Activated T-helper 17 cell treated with anti-CD3 and anti-CD28 coated beads, Interleukin-2, amount 50 U/mL, for 72 hours (primary cell): ENCODE data around the gene TMLHE. TPM values are rescaled to one million over a fixed set of nuclear protein-coding genes. Genes with fewer than 3 reads are reported as not detected.
"Not testable (repeated sequence)": the region's sequence is repeated elsewhere in the genome, so short reads cannot be mapped to it uniquely, and the experiment has no call there.

ENCODE experiments used
- ATAC-seq: fragments of 150-1000 bp; cut with Tn5 transposase; replicated peaks from 2 replicates; pipeline ENCODE4 v1.10.0; 2021; ENCODE audit warnings: mild to moderate bottlenecking, moderate library complexity
- H3K27ac Mint-ChIP-seq: one replicate; pipeline ENCODE4 v1.8.0; 2022; ENCODE audit warnings: mixed read lengths
- H3K27me3 Mint-ChIP-seq: one replicate; pipeline ENCODE4 v1.8.0; 2022; ENCODE audit warnings: mixed read lengths
- H3K36me3 Mint-ChIP-seq: one replicate; pipeline ENCODE4 v1.8.0; 2022; ENCODE audit warnings: low read depth, mild to moderate bottlenecking, mixed read lengths
- H3K4me1 Mint-ChIP-seq: one replicate; pipeline ENCODE4 v1.8.0; 2022; ENCODE audit warnings: mixed read lengths
- H3K4me3 Mint-ChIP-seq: one replicate; pipeline ENCODE4 v1.8.0; 2022; ENCODE audit warnings: mild to moderate bottlenecking, mixed read lengths
- H3K9me3 Mint-ChIP-seq: one replicate; pipeline ENCODE4 v1.8.0; 2022; ENCODE audit warnings: mixed read lengths
- total RNA-seq, 2 donors: library from RNA; stranded (reverse); gene quantifications; one replicate each; pipeline ENCODE4 v1.2.3, GENCODE V29; 2022

TMLHE gene
- 10 to 100 TPM; 11.2 to 16.7 TPM for total RNA-seq

DNA sequence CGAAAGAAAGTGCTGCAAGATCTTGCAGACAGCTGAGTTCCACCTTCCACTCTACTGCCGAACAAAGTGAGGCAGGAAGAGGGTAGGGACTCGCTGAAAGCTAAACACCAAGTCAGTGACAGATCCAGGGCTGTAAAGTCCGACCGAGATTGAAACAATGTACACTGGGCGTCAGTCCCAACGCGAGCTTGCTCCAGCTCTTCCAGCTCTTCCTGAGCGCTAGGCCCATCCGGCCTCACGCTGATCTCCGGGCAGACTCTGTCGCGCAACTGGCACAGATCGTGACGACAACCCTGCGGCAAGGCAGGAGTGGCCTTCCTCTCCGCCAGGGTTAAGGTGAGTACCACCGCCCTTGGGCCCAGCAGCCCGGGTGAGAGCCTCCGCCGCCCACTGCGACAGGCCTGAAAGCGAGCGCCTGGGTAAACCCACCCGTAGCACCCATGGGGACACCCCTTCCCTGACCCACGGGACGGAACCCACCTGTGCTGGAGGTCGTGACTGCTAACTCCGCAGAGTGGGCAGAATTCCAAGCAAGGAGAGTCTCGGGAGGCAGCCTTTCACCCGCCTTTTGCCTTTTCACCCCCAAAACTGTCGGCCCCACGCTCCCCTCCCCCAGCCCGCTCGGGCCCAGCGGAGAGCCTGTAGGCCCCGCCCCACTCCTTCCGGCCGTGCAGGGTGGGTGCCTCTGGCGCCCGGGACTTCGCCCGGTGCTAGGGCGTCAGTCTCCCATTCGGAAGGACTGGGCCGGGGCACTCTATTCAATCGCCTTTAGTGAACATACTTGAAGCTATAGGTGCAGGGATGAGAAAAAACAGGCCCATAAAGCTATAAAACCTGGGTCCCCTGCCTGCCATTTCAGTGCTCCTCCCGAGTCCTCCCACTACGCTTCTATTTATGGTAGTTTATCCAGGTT, at the start of gene TMLHE, which contains the start of gene SPRY3:
Gene TMLHE (minus strand): TSS at position 641 of the 913 bp plus-strand sequence. CDS start 67,676 bp downstream, outside the sequence.
Gene SPRY3 (plus strand): TSS at position 275 of the 913 bp plus-strand sequence.
- H3K27ac Mint-ChIP-seq, result peak within 1 kb of the TSS; percentile 93
- peak within 1 kb of the TSS; percentile 92 for H3K4me3 Mint-ChIP-seq
- peak; percentile 98 for ATAC-seq
- H3K4me1 Mint-ChIP-seq, result no peaks in the 10 kb centered on the region
- H3K27me3 Mint-ChIP-seq, result no peaks in the 10 kb centered on the region
- H3K9me3 Mint-ChIP-seq, result no peaks in the 10 kb centered on the region
- peaks cover 7% of the 10 kb centered on the region for H3K36me3 Mint-ChIP-seq

DNA sequence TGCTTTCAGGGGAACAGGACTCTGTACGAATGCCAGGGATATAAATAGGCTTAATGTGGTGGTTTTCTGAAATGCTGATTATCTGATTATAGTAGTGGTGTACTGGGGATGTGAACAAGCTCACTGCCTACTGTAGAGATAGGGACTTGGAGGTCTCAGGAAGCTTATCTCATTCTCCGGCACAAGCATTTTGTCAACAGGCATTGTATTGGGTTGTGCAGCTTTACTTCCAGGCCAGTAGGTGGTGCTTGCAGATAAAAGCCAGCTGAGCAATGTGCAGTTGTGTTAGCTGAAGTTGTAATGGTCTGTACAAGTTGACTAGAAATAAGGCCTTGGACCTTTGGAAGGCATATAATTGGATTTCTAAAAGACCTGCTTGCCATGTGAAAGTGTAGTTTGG, 49.5 kb upstream of the TMLHE start:
- Mint-ChIP-seq H3K27me3 (no peaks in the 10 kb centered on the region), H3K36me3 (no peaks in the 10 kb centered on the region), H3K27ac (no peak overlapping the region), H3K9me3 (no peaks in the 10 kb centered on the region), H3K4me3 (no peak overlapping the region), H3K4me1 (no peaks in the 10 kb centered on the region)
- no peak for ATAC-seq

GRCh38 chrX:155645180-155645579, 32.4 kb upstream of the TMLHE start:
- Mint-ChIP-seq H3K4me3 (no peak overlapping the region), H3K9me3 (no peaks in the 10 kb centered on the region), H3K4me1 (no peaks in the 10 kb centered on the region), H3K27ac (no peak overlapping the region), H3K27me3 (peaks cover 4% of the 10 kb centered on the region), H3K36me3 (no peaks in the 10 kb centered on the region)
- no peak for ATAC-seq

GRCh38 chrX:155643240-155643639, 30.5 kb upstream of the TMLHE start:
- Mint-ChIP-seq H3K27me3 (peaks cover 4% of the 10 kb centered on the region), H3K9me3 (no peaks in the 10 kb centered on the region), H3K27ac (no peak overlapping the region), H3K4me1 (no peaks in the 10 kb centered on the region), H3K36me3 (no peaks in the 10 kb centered on the region), H3K4me3 (no peak overlapping the region)
- no peak for ATAC-seq

DNA sequence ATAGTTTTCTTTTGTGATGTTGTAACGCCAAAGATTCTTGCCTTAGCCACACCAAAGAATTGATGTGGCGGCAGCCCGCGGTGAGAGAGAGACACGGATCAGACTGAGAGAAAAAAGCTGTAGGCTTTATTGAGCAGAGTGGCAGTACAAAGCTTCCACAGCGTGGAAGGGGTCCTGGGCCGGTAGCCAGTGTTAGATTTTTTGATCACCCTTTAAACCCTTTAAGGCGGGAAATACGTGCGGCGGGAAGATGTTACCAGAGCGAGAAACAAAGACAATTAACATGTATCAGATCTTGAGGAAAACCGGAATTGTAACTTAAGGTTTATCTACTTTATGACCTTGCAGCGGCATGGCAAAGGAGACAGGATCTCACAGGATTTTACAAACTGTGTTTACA, 28.6 kb upstream of the TMLHE start:
- H3K9me3 Mint-ChIP-seq, result not testable (repeated sequence)

GRCh38 chrX:155637714-155638113, 25.0 kb upstream of the TMLHE start:
- Mint-ChIP-seq H3K4me1 (peaks cover 2% of the 10 kb centered on the region), H3K36me3 (no peaks in the 10 kb centered on the region), H3K27ac (no peak overlapping the region), H3K4me3 (no peak overlapping the region), H3K27me3 (peaks cover 4% of the 10 kb centered on the region), H3K9me3 (no peaks in the 10 kb centered on the region)
- no peak for ATAC-seq

More for the DNA sequence above, 28.6 kb upstream of the TMLHE start:
- not testable (repeated sequence) for ATAC-seq, H3K4me1 Mint-ChIP-seq, H3K36me3 Mint-ChIP-seq, H3K27me3 Mint-ChIP-seq
- peak overlapping the region; percentile 70 for H3K4me3 Mint-ChIP-seq
- H3K27ac Mint-ChIP-seq, result peak overlapping the region; percentile 21

GRCh38 chrX:155635019-155635418, 22.3 kb upstream of the TMLHE start:
- ATAC-seq, H3K27me3 Mint-ChIP-seq, H3K9me3 Mint-ChIP-seq: not testable (repeated sequence)

GRCh38 chrX:155632431-155633100, 19.8 kb upstream of the TMLHE start:
- peak overlapping the region; percentile 79 for H3K4me3 Mint-ChIP-seq
- peak; percentile 95 for ATAC-seq
- H3K9me3 Mint-ChIP-seq, result peaks cover 4% of the 10 kb centered on the region
- peaks cover 6% of the 10 kb centered on the region for H3K4me1 Mint-ChIP-seq
- no peaks in the 10 kb centered on the region for H3K27me3 Mint-ChIP-seq
- H3K27ac Mint-ChIP-seq, result peak overlapping the region; percentile 95
- no peaks in the 10 kb centered on the region for H3K36me3 Mint-ChIP-seq

More at GRCh38 chrX:155635019-155635418, 22.3 kb upstream of the TMLHE start:
- H3K36me3 Mint-ChIP-seq, H3K4me3 Mint-ChIP-seq, H3K4me1 Mint-ChIP-seq, H3K27ac Mint-ChIP-seq: not testable (repeated sequence)

DNA sequence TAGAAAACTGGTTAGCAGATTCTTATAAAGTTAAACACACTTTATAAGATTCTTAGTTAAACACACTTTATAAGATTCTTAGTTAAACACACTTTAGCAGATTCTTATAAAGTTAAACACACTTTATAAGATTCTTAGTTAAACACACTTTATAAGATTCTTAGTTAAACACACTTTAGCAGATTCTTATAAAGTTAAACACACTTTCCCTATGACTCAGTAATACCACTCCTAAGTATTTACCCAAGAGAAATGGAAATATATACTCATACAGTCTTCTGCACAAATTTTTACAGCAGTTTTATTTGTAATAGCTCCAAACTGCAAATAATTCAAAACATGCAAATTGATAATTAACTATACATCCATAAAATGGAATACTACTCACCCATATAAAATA, 7.4 kb upstream of the TMLHE start:
- H3K4me3 Mint-ChIP-seq, H3K27me3 Mint-ChIP-seq, ATAC-seq, H3K36me3 Mint-ChIP-seq, H3K9me3 Mint-ChIP-seq, H3K4me1 Mint-ChIP-seq, H3K27ac Mint-ChIP-seq: not testable (repeated sequence)

DNA sequence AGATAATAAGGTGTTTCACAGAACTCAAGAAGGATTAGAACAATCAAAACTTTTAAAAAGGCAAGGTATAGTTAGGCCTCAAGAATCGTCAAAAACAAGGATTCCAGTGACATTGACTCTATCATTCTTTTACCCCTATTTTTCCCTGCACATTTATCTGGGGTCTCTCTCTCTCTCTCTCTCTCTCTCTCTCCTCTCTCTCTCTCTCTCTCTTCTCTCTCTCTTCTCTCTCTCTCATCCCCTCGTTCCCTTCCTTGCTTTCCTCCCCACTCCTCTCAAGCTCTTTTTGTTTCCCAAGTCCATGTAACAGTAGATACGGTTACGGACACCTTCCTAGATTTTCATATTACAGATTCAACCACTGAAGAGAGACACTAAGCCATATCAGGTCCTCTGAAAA, 3.2 kb upstream of the TMLHE start:
- no peak overlapping the region for H3K27ac Mint-ChIP-seq
- H3K36me3 Mint-ChIP-seq, result no peaks in the 10 kb centered on the region
- H3K27me3 Mint-ChIP-seq, result no peaks in the 10 kb centered on the region
- H3K9me3 Mint-ChIP-seq, result no peaks in the 10 kb centered on the region
- H3K4me1 Mint-ChIP-seq, result no peaks in the 10 kb centered on the region
- no peak for ATAC-seq
- no peak overlapping the region for H3K4me3 Mint-ChIP-seq

DNA sequence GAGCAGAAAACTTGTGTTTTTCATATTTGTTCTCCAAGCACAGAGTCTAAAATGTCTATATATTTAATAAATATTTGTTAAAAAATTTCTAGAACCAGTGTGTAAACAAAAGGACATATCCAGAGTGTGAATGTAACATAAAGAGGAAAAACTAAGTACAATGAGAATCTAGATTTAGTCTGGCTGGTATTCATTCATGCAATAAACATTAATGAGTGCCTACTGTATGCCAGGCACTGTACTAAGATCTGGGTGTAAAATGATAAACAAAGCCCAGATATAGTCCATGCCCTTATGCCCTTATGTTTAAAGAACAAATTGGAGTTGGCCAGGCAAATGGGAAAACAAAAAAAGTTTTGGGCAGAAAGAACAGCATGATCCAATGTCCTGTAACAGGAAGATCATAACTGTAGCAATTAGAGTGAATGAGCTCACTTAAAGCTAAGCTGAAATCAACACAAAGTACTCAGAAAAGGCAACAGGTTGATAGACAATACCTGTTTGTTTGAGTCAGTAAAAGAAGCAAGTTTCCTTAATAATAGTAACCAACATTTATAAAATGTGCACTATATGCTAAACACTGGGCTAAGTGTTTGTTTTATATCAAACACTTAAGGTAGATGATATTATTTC, 1.3 kb upstream of the TMLHE start:
- no peaks in the 10 kb centered on the region for H3K4me1 Mint-ChIP-seq
- no peak for ATAC-seq
- H3K4me3 Mint-ChIP-seq, result peak overlapping the region; percentile 92
- no peaks in the 10 kb centered on the region for H3K9me3 Mint-ChIP-seq
- peaks cover 7% of the 10 kb centered on the region for H3K36me3 Mint-ChIP-seq
- no peak overlapping the region for H3K27ac Mint-ChIP-seq
- H3K27me3 Mint-ChIP-seq, result no peaks in the 10 kb centered on the region

GRCh38 chrX:155611302-155611701, 1.4 kb downstream of the TMLHE start:
- no peaks in the 10 kb centered on the region for H3K27me3 Mint-ChIP-seq

GRCh38 chrX:155592981-155593380, 19.8 kb downstream of the TMLHE start:
- H3K27ac Mint-ChIP-seq, result no peak overlapping the region
- no peak overlapping the region for H3K4me3 Mint-ChIP-seq
- no peak for ATAC-seq
- no peaks in the 10 kb centered on the region for H3K27me3 Mint-ChIP-seq
- peaks cover 6% of the 10 kb centered on the region for H3K9me3 Mint-ChIP-seq
- H3K4me1 Mint-ChIP-seq, result no peaks in the 10 kb centered on the region
- peaks cover 24% of the 10 kb centered on the region for H3K36me3 Mint-ChIP-seq

More at GRCh38 chrX:155611302-155611701, 1.4 kb downstream of the TMLHE start:
- H3K27ac Mint-ChIP-seq, result peak overlapping the region; percentile 93
- no peaks in the 10 kb centered on the region for H3K9me3 Mint-ChIP-seq
- peak overlapping the region; percentile 92 for H3K4me3 Mint-ChIP-seq
- peaks cover 4% of the 10 kb centered on the region for H3K4me1 Mint-ChIP-seq
- H3K36me3 Mint-ChIP-seq, result peaks cover 7% of the 10 kb centered on the region
- ATAC-seq, result no peak

DNA sequence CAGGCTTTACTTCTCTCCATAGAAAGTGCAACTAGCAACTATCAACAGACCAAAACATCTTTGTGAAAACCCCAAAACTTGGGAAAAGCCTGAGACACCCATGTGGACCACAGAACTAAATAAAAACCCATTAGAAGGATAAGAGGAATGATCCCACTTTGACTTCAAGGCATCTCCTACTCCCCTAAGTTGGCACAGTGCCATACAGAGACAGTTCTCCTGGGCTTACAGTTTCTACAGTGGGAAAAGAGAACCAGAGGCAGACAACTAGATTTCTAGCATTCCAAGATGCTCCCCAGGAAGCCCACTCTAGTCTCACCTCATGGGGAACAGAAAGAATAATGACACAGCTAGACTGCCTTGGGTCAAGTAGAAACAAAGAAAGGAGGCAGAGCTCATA, 20.4 kb downstream of the TMLHE start:
- Mint-ChIP-seq H3K9me3 (peaks cover 6% of the 10 kb centered on the region), H3K27ac (no peak overlapping the region), H3K4me1 (no peaks in the 10 kb centered on the region), H3K27me3 (no peaks in the 10 kb centered on the region), H3K36me3 (peaks cover 25% of the 10 kb centered on the region), H3K4me3 (no peak overlapping the region)
- ATAC-seq, result no peak
